ENCODE results near the gene PIK3R2.

PIK3R2 gene

GRCh38 chr19:18117364-18117691 is 35.6 kb upstream of the PIK3R2 start:
- no peak for TF ChIP-seq TAF1 (IDR thresholded peaks at IDR 0.05; ENCODE audit: borderline replicate concordance, insufficient read depth, low read length)
- no peak for TF ChIP-seq REST (IDR thresholded peaks at IDR 0.05; ENCODE audit: insufficient read depth in 1 of 2, low read depth in 2 of 2, low read length in 2 of 2)
- TF ChIP-seq FOXP2 (optimal IDR thresholded peaks at IDR 0.05; ENCODE audit: borderline replicate concordance, extremely low read depth, extremely low read length, insufficient read depth): no peak
- no peak for TF ChIP-seq SIN3A (IDR thresholded peaks at IDR 0.05; ENCODE audit: borderline replicate concordance, insufficient read depth, low read length)
- no peak for TF ChIP-seq POLR2AphosphoS5 (IDR thresholded peaks at IDR 0.05; ENCODE audit: low read depth, low read length)

GRCh38 chr19:18117692-18118378 is 35.1 kb upstream of the PIK3R2 start:
- 0 out of 2 replicates have a peak, but pooled peaks have one; percentile 46 for TF ChIP-seq SIN3A (IDR thresholded peaks at IDR 0.05; ENCODE audit: borderline replicate concordance, insufficient read depth, low read length)
- peak; percentile 58 for TF ChIP-seq FOXP2 (optimal IDR thresholded peaks at IDR 0.05; ENCODE audit: borderline replicate concordance, extremely low read depth, extremely low read length, insufficient read depth)
- no peak for TF ChIP-seq TAF1 (IDR thresholded peaks at IDR 0.05; ENCODE audit: borderline replicate concordance, insufficient read depth, low read length)
- TF ChIP-seq POLR2AphosphoS5 (IDR thresholded peaks at IDR 0.05; ENCODE audit: low read depth, low read length): peak; percentile 42; the same call in 1 of the 2 replicates

- TF ChIP-seq TAF1 (IDR thresholded peaks at IDR 0.05; ENCODE audit: borderline replicate concordance, insufficient read depth, low read length) (no peak), REST (IDR thresholded peaks at IDR 0.05; ENCODE audit: insufficient read depth in 1 of 2, low read depth in 2 of 2, low read length in 2 of 2) (no peak), POLR2AphosphoS5 (IDR thresholded peaks at IDR 0.05; ENCODE audit: low read depth, low read length) (no peak), SIN3A (IDR thresholded peaks at IDR 0.05; ENCODE audit: borderline replicate concordance, insufficient read depth, low read length) (no peak), FOXP2 (optimal IDR thresholded peaks at IDR 0.05; ENCODE audit: borderline replicate concordance, extremely low read depth, extremely low read length, insufficient read depth) (no peak)
These were observed 34.4 kb upstream of the PIK3R2 start for GRCh38 chr19:18118420-18119012.

- TF ChIP-seq TAF1 (IDR thresholded peaks at IDR 0.05; ENCODE audit: borderline replicate concordance, insufficient read depth, low read length) (no peak), FOXP2 (optimal IDR thresholded peaks at IDR 0.05; ENCODE audit: borderline replicate concordance, extremely low read depth, extremely low read length, insufficient read depth) (no peak), REST (IDR thresholded peaks at IDR 0.05; ENCODE audit: insufficient read depth in 1 of 2, low read depth in 2 of 2, low read length in 2 of 2) (no peak), SIN3A (IDR thresholded peaks at IDR 0.05; ENCODE audit: borderline replicate concordance, insufficient read depth, low read length) (no peak), POLR2AphosphoS5 (IDR thresholded peaks at IDR 0.05; ENCODE audit: low read depth, low read length) (no peak)
These were observed 33.8 kb upstream of the PIK3R2 start for GRCh38 chr19:18119013-18119716.

GRCh38 chr19:18119717-18120105 is 33.3 kb upstream of the PIK3R2 start:
- TF ChIP-seq POLR2AphosphoS5 (IDR thresholded peaks at IDR 0.05; ENCODE audit: low read depth, low read length): no peak
- no peak for TF ChIP-seq TAF1 (IDR thresholded peaks at IDR 0.05; ENCODE audit: borderline replicate concordance, insufficient read depth, low read length)
- TF ChIP-seq REST (IDR thresholded peaks at IDR 0.05; ENCODE audit: insufficient read depth in 1 of 2, low read depth in 2 of 2, low read length in 2 of 2): no peak
- no peak for TF ChIP-seq SIN3A (IDR thresholded peaks at IDR 0.05; ENCODE audit: borderline replicate concordance, insufficient read depth, low read length)
- TF ChIP-seq FOXP2 (optimal IDR thresholded peaks at IDR 0.05; ENCODE audit: borderline replicate concordance, extremely low read depth, extremely low read length, insufficient read depth): no peak
